T-helper 2 cell treated with Interferon-gamma antibody and Interleukin-4, amounts not matched to agents 100 ng/mL and 5 ng/mL, for 36 hours (primary cell): ENCODE results near the gene AK2. TPM values are rescaled to one million over a fixed set of nuclear protein-coding genes. Genes with fewer than 3 reads are reported as not detected.
"Not testable (repeated sequence)": the region's sequence is repeated elsewhere in the genome, so short reads cannot be mapped to it uniquely, and the experiment has no call there.

ENCODE experiments used
- intact Hi-C: fragments of 100-400 bp; cut with micrococcal nuclease; formaldehyde crosslinking; loops from one replicate; pipeline ENCODE4 v1.15.1; 2023
- total RNA-seq: library from RNA; stranded (reverse); gene quantifications from 2 replicates; pipeline ENCODE4 v1.2.3, GENCODE V29; 2022

Gene AK2
- 227 and 228 TPM in 2 replicates for total RNA-seq

DNA sequence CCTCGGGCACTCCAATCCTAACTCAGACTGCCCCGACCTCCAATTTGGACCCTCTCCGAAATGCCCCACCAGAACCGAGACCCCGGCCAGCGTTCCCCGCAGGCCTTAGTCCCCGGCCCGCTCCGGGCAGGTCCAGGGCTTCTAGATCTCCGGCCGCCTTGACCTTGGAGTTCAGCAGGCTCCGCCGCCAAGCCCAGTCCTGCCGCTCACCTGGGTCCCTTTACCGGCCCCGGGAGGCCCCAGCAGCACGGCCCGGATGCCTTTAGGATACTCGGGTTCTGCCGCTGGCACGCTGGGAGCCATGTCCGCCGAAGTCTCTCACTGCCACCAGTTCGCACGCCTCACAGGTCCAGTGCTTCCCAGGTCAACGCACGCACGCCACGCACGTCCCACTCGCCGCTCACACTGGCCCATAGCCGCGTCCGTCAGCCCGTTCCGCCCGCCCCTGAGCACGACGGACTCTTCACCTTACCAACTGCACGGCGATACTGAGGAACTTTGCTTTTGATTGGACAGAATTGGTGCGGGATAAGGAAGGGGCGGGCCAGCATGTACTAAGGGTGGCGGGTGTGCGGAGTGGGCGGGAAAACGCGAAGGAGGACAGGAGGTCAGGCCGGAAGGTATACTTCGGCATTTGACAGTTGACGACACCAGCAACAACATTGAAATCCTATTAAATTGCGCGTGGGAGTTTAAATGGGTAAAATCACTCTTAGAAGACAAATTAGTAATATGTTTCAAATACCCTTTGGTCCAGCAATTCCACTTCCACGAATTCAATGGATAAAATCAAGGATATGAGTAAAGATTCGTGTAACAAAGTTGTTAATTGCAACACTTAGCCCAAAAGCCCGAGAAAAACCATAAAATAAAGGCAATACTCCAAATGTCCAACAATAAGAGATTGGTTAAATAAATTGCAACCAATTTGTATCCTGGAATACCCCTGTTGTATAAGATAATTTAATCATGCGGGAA, at the start of gene AK2:
AK2 (minus strand) TSS at position 358 of the 978 bp plus-strand sequence; CDS start at position 303, 55 bp downstream.
- intact Hi-C loops = loop anchor here (1.0 to 5.0 kb wide), 5 partner anchors 44 to 220 kb away; partner anchors contain the start of genes AZIN2, RNF19B, S100PBP and YARS1

DNA sequence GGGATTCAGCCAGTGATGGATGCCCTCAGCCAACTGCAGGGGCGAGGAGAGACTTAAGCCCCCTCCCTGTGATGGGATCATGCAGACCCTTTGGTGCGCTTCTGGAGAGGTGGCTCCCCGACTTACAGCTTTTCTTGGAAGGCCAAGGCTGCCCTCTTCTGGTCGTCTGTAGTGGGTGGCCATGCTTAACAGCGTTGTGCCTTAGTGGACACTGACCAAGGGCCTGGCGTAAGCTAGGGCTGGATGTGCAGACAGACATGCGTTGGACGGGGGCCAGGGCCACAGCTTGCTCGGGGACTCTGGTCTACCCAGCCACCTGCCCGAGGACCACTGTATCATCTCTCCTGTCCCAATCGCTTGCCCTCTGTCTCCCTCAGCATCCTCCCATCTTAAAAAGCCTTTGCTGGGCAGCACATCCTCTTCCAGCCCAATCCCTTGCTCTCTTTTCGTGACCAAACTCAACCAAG, 49.7 kb upstream of the AK2 start:
- intact Hi-C loops = loop anchor here (5.0 to 10.0 kb wide), 2 partner anchors 41 to 122 kb away; partner anchors contain the start of gene RNF19B

DNA sequence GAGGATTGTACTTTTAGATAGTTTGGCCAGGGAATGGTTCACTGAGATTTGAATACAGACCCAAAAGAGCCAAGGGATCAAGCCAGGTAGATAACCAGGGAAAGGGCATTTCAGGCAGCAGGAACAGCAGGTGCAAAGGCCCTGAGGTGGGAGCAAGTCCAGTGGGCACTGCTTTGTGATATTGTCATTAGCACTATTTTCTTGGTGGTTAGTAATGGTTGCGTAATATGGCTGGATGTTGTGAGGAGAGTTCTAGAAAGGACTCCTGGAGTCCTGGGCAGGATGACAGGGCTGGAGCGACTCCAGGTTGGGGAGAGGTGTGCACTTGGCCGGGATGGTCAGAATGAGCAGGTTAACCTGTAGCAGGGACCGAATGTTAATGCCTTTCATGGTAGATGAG, 48.6 kb upstream of the AK2 start:
- intact Hi-C loops = loop anchor here (5.0 to 10.0 kb wide), 2 partner anchors 42 to 121 kb away; partner anchors contain the start of gene RNF19B

DNA sequence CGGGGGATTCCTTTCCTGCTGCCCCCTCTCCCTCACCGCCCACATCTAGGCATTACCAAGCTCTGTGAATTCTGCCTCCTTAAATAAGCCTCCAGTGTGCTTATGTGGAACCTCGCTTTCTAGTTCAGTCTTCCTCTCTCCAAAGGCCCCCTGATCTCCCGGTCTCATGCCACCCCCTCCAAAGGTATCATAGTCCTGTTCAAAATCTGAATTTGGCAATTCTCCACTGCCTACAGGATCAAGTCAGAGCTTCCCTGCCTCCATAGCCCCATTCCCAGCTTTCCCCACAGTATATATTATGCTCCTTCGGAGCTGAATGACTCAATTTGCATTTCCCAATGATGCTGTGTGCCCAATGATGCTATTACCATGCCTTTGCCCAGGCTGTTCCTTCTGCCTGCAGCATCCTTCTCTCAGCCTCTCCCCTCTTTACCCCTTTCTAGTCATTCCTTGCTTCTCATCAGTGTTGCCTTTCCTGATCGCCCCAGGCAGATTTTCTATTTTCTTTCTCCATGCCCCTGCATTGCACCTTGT, 46.0 kb upstream of the AK2 start:
- intact Hi-C loops = loop anchor here (5.0 to 10.0 kb wide), 2 partner anchors 118 to 150 kb away; partner anchors contain the start of gene RNF19B

DNA sequence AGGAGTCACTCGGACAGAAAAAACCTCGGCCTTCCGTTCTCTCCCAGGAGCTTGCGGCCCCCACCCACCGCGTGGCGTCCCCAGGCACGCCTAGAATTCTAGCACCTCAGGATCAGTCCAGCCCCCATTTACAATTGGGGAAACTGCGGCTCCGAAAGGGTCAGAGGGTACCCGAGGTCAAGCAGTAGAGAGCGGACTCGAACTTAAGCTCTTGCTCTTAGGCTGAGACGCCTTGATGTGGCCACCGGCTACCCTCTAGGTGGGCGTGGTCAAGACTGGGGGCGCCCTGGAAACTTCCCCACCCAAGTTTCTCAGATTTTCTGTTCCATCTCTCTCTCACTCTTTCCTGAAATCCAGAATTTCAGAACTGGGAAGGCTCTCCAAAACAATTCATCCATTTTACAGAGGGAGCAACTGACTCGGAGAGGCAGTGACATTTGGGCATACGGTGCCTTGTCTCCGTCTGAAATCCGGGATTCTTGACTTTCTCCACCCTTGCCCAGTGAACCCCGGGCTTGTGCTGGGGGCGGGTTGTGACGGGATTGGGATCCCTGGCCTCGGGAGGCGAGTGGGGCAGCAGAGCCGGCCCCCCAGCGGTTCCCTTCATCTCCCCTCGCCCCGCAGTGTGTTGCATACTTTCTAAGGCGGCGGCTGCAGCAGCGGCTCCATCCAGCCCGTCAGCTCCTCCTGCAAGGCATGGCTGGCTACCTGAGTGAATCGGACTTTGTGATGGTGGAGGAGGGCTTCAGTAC, 45.0 kb upstream of the AK2 start:
- intact Hi-C loops = loop anchor here (2.0 to 10.0 kb wide), 4 partner anchors 45 to 149 kb away; partner anchors contain the start of genes AK2 and RNF19B

DNA sequence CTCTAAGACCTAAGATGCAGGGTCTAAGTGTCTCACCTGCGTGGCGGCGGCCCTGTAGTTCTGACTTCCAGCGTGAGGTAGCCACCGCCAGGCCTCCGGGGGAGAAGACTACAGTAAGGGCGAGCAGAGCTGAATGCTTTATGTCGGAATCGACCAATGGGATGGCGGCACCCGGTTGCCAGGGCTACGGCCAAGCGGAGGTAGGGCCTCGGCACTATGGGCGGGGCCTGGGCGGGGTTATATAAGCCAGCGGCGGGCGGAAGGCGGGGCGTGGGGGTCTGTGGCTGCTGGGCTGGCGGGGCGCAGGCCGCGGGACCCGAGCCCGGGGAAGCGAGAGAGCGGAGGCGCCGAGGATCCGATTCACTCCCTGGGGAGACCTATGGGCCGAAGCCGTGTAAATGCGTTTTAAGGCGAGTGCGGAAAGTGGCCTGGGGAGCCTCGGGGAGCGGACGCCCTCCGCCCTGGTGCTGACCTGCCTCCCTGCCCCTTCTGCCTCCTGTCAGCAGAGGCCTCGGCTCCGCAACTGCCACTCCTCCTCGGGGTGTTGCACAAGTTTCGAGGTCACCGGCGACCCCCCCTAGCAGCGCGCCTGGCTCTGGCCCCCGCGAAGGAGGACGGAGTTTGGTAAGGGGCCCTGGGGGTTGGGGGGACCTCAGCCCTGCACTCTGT, 44.3 kb upstream of the AK2 start, which contains the start of gene AZIN2:
AZIN2 (plus strand) TSS at position 269 of the 669 bp plus-strand sequence. CDS start 1,097 bp downstream, outside the sequence.
- intact Hi-C loops = loop anchor here (2.0 to 10.0 kb wide), 4 partner anchors 44 to 149 kb away; partner anchors contain the start of genes AK2 and RNF19B

DNA sequence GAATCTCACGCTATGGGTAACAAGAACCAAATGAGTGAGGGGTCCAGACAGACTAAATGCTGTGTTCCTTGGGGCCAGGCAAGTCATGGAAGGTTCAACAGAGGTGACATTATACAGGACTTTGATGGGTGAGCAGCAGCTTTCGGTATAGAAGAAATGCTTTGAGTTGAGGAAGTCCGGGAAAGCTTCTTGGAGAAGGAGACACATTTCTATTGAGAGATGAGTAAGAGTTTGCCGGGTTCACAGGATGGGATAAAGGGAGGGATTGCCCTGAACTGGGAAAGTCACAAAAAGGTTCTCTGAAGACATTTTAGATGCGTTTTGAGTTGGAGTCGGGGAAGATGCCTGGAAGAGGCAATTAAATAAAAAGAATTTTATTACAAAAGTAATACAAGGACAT, 43.7 kb upstream of the AK2 start:
- intact Hi-C loops = loop anchor here (2.0 to 10.0 kb wide), 4 partner anchors 44 to 148 kb away; partner anchors contain the start of genes AK2 and RNF19B

DNA sequence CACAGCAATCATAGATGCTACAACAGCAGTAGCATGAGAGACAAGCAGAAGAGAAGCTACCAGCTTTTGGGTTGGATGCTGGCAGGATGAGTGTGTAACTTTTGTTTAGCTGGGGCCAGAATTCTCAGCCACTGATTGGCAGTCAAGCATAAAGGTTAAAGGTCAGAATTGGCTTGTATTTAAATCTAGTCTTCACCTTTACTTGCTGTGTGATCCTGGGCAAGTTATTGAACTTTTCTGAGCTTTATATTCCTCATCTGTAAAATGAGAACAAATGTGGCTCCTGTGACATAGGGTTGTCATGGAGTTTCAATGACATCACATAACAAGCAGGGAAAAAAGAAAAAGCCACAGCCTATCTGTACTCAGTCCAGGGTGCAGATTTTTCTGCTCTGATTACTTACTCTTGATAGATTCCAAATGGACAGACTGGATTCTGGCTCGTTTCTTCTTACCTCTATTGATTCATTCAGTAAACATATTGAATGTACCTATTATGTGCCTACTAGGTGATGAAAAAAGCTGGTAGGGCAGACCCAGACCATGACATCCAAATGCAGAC, 41.4 kb upstream of the AK2 start:
- intact Hi-C loops = no loop called here

DNA sequence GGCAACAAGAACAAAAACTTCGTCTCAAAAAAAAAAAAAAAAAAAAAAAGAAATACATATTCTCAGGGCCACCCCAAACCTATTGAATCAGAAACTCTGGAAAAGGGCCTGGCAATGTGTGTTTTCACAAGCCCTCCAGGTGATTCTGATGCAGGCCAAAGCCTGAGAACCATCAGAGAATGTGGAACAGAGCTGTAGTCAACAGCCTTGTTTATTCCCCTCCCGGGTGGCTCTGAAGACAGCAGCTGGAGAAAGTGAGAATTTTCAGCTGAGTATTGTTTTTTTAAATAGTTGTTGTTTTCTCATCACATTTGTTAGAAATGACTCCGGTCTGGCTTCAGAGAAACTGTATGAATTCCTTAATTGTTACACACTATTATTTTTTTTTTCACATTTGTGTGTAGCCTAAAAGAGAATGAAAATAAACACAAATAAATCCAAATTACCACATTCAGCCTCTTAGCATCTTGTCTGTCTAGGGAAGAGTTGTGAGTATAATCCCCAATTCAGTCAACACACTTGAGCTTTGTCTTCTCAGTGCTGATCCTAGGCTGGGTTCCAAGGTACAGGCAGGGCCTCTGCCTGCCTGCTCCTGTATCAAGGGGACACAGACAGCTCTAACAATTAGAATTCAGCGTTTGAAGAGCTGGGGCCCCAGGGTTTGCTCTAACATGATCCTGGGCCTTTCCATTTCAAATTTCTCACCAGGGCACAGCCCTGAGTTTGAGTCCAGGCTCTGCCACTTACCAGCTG, 37.7 kb upstream of the AK2 start:
- intact Hi-C loops = no loop called here

DNA sequence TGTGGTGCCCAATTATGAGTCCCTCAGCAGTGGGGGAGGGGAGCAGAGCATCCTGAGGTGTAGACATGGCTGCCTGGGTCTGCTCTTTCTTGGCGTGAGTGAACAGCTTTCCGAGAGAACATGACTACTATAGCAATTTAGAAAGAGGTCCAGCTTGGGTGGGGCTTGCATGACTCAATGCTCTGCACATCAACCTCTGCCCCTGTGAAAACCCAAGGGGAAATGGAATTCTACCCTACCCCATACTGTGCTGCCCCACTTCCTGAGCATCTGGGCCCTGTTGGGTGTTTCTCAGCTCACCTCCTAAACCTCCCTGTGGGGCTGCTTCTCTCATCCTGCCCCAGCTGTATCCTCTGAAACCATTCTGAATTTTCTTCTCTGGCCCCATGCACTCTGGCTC, 36.0 kb upstream of the AK2 start:
- intact Hi-C loops = no loop called here

DNA sequence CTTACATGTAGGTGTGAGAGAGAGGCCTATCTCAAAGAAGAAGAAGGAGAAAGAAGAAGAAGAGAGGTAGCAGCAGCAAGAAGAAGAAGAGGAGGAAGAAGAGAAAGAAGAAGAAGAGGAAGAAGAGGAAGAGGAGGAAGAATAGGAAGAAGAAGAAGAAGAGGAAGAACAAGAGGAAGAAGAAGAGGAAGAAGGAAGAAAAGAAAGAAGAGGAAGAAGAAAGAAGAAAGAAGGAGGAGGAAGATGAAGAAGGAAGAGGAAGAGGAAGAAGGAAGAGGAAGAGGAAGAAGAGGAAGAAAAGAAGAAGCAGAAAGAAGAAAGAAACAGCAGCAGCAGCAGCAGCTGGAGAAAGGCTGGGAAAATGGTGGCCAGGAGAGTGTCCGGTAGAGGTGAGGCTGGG, 33.9 kb upstream of the AK2 start:
- intact Hi-C loops = no loop called here

DNA sequence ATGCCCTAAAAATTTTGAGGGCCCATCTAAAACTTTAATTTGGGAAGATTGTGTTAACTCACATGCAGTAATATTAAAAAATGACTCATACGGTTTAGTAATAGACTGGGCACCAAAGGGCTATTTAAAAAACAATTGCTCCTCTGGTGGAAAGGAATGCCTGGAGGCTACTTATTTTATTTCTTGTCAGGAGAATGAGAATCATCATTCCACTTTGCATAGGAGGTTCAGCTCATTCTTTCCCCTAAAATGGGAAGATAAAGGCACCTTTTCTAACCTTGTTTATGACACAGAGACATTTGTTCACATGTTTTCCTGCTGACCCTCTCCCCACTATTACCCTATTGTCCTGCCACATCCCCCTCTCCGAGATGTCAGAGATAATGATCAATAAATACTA, 31.4 kb upstream of the AK2 start:
- intact Hi-C loops = not testable (repeated sequence)

DNA sequence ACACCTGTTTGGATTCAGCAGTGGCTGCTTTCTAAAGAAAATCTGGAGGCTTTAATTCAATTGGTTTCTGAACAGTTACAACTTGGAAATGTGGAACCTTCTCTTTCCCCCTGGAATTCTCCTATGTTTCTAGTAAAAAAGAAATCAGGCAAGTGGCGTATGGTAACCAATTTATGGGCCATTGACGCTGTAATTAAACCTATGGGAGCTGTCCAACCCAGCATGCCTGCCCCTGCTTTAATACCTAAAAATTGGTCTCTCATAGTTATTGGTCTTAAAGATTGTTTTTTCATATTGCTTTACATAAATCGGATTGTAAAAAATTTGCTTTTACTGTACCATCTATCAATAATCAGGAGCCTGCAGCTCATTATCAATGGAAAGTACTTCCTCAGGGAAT, 29.8 kb upstream of the AK2 start:
- intact Hi-C loops = not testable (repeated sequence)

DNA sequence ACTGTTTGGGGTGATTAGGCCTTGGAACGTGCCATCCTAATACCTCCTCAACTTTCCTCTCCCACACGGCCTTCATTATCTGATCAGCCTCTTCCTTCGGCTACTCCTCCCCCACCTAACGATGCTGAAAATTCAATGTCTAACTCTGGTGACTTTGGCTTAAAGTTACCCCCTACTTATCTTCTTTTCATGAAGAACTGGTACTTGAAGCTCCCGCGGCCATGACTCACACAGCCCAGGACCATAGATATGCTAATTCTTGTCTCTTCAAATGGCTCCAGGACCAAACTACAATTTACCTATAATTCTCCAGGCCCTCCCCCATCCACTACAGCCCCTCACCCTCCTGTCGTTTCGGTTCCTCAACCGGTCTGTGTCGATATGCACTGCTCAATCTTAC, 28.6 kb upstream of the AK2 start:
- intact Hi-C loops = no loop called here

DNA sequence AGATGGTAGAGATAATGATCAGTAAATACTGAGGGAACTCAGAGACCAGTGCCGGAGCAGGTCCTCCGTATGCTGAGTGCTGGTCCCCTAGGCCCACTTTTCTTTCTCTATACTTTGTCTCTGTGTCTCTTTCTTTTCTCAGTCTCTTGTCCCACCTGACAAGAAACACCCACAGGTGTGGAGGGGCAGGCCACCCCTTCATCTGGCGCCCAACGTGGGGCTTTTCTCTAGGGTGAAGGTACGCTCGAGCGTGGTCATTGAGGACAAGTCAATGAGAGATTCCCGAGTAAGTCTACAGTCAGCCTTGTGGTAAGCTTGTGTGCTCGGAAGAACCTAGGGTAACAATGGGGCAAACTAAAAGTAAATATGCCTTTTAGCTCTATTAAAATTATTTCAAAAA, 27.6 kb upstream of the AK2 start:
- intact Hi-C loops = not testable (repeated sequence)

DNA sequence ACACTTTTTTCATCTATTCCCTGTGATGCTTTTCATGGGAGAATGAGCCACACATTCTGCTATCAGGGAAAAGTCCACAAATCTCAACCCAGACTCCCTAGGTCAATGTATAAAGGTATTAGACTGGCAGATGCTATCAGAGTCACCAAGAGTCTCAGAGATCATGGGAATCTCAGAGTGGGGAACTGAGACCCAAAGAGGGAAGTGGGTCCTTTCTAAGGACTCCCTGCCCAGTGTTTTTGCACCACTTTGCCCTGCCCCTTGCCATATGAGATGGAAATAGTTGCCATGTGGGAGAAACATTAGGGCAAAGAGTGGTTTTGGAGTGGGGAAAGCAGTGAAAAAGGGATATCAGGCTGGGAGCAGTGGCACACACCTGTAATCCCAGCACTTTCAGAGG, 25.2 kb upstream of the AK2 start:
- intact Hi-C loops = no loop called here

DNA sequence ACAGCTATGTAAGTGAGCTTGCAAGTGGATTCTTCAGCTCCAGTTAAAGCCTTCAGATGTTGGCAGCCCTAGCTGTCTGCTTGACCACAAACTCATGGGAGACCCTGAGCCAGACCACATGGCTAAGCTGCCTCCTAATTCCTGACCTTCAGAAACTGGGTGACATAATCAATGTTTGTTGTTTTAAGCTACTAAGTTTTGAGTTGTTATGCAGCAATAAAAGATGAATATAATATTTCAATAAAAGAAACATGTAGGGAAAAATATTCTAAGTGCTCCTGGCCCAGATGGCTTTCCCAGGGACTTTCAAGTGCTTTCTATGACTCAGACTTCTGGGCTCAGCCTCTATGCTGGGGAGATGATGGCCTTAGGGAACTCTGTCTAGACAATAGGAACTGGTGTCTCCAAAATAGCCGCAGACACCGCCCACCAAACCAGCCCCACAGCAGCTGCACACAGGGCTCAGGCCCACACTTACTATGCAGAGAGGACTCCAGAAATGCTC, 23.9 kb upstream of the AK2 start:
- intact Hi-C loops = no loop called here

DNA sequence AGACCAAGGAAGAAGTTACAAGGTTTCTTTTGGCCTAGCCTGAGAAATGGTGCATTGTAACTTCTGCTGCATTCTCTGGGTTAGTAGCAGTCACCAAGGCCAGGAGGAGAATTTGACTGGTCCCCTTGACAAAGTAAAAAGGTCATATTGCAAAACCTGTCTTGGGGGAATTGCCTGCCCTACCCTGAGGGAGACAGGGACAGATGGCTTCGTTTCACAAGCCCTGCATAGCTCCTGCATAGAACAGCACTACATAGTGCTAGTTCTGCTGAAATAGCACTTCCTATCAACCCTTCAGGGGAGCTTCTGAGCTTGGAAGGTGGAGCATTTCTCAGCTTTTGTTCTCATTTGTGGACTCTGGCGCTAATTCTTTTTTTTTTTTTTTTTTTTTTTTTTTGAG, 20.4 kb upstream of the AK2 start:
- intact Hi-C loops = no loop called here

DNA sequence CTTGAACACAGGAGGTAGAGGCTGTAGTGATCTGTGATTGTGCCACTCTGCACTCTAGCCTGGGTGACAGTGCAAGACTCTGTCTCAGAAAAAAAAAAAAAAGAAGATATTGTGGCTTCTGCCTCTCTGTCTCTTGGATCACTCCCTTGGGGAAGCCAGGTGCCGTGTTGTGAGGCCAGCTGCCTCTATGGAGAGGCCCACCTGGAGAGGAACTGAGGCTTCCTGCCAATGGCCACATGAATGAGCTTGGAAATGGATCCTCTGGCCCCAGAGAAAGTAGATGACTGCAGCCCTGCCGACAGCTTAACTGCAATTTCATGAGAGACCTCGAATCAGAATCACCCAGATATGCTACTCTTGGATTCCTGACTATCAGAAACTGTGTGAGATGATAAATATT, 19.7 kb upstream of the AK2 start:
- intact Hi-C loops = no loop called here
